Measurements from ENCODE around the gene MRGPRG.
"Not testable (repeated sequence)": the region's sequence is repeated elsewhere in the genome, so short reads cannot be mapped to it uniquely, and the experiment has no call there.

MRGPRG gene

GRCh38 chr11:3218483-3219280, at the start of gene MRGPRG:
TSS of gene MRGPRG (minus strand) at chr11:3218813. CDS start at chr11:3218813, 0 bp downstream.
- no peaks in the 10 kb centered on the region for H3K4me1 ChIP-seq (ENCODE audit: insufficient read depth, low read length)
- no peaks in the 10 kb centered on the region for H3K36me3 ChIP-seq (ENCODE audit: insufficient read depth, low read length)
- H3K4me3 ChIP-seq (ENCODE audit: low read length): no peak within 1 kb of the TSS
- H3K9me3 ChIP-seq (ENCODE audit: low read length): no peaks in the 10 kb centered on the region
- no peak within 1 kb of the TSS for H2AFZ ChIP-seq (ENCODE audit: low read depth, low read length)
- H3K27me3 ChIP-seq (ENCODE audit: insufficient read depth, low read length): peaks cover 25% of the 10 kb centered on the region

DNA sequence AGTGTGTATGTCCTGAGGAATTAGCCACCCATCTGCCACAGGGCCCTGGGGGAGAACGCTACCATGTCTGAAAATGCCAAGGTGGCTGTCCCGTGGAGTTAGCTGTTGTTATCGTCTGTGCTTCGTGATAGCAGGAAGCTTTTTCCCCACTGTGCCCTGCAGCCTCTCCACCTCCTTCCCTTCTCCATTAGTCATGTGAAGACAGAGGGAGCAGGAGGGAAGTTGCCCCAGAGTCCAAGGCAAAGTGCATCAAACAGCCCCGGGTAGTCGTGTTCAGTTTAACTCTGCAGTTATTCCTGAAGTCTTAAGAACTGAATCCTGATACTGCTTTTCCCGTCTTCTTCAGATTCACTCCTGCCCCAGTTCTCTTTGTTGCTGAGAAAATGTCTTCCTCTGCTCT, 43.9 kb upstream of the MRGPRG start:
- not testable (repeated sequence) for H2AFZ ChIP-seq (ENCODE audit: low read depth, low read length); H3K4me1 ChIP-seq (ENCODE audit: insufficient read depth, low read length); H3K36me3 ChIP-seq (ENCODE audit: insufficient read depth, low read length); H3K4me3 ChIP-seq (ENCODE audit: low read length); H3K27me3 ChIP-seq (ENCODE audit: insufficient read depth, low read length); H3K9me3 ChIP-seq (ENCODE audit: low read length)

- not testable (repeated sequence) for H2AFZ ChIP-seq (ENCODE audit: low read depth, low read length); H3K27me3 ChIP-seq (ENCODE audit: insufficient read depth, low read length); H3K9me3 ChIP-seq (ENCODE audit: low read length); H3K4me3 ChIP-seq (ENCODE audit: low read length); H3K36me3 ChIP-seq (ENCODE audit: insufficient read depth, low read length); H3K4me1 ChIP-seq (ENCODE audit: insufficient read depth, low read length)
These were observed 43.2 kb upstream of the MRGPRG start for GRCh38 chr11:3261831-3262230.

GRCh38 chr11:3257509-3257908, 38.9 kb upstream of the MRGPRG start:
- not testable (repeated sequence) for H3K9me3 ChIP-seq (ENCODE audit: low read length)

DNA sequence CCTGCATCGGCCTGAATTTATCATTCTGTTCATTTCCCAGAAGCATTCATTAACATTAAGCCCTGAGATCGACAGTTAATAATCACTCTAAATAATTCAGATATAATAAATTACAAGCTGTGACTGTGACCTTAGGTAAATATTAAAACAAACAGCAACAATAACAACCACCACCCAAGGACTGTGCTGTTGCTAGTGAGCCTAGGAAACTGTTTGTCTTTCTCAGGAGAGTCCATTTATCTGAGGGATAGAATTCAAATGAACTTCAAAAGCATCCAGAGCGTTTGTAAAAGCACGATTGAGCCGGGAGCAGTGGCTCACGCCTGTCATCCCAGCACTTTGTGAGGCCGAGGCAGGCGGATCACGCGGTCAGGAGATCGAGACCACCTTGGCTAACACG, 36.6 kb upstream of the MRGPRG start:
- not testable (repeated sequence) for H3K36me3 ChIP-seq (ENCODE audit: insufficient read depth, low read length); H3K4me1 ChIP-seq (ENCODE audit: insufficient read depth, low read length); H3K27me3 ChIP-seq (ENCODE audit: insufficient read depth, low read length); H3K9me3 ChIP-seq (ENCODE audit: low read length); H2AFZ ChIP-seq (ENCODE audit: low read depth, low read length); H3K4me3 ChIP-seq (ENCODE audit: low read length)

More at GRCh38 chr11:3257509-3257908, 38.9 kb upstream of the MRGPRG start:
- H3K4me3 ChIP-seq (ENCODE audit: low read length); H2AFZ ChIP-seq (ENCODE audit: low read depth, low read length); H3K27me3 ChIP-seq (ENCODE audit: insufficient read depth, low read length); H3K36me3 ChIP-seq (ENCODE audit: insufficient read depth, low read length); H3K4me1 ChIP-seq (ENCODE audit: insufficient read depth, low read length): not testable (repeated sequence)

DNA sequence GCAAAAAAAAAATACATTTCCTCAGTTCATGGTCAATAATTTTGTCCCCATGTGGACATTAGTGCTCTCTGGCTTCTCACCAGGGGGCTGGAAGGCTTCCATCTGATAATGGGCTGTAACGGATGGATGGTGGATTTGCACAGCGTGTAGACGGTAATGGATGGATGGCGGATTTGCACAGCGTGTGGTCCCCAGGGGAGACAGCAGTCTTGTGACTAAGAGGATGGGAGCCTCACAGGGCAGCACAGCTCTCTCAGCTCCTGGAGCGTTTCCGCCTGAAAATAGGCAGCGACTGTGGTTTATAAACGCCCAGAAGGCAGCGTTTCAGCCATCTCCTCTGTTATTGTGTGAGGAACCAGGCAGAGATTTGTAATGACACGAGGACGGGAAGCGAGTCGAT, 36.2 kb upstream of the MRGPRG start:
- H3K27me3 ChIP-seq (ENCODE audit: insufficient read depth, low read length); H3K36me3 ChIP-seq (ENCODE audit: insufficient read depth, low read length); H3K4me1 ChIP-seq (ENCODE audit: insufficient read depth, low read length); H3K9me3 ChIP-seq (ENCODE audit: low read length); H3K4me3 ChIP-seq (ENCODE audit: low read length); H2AFZ ChIP-seq (ENCODE audit: low read depth, low read length): not testable (repeated sequence)

DNA sequence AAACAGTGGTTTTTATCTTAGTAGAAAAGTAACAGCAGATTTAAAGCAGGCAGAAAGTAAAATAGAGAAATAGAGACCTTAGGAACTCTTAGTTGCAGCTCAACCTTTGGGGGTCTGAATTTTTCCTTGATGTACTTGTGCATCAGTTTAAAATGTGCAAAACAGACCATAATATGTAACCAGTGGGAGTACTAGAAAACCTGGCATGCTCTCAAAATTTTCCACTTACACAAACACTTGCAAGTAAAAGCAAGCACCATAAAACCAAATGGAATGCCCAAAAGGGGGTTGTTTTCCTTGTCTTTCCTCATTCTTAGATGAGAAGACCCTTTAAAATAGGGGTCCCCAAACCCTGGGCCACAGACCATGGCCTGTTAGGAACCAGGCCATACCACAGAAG, 26.5 kb upstream of the MRGPRG start:
- Histone ChIP-seq H3K9me3 (ENCODE audit: low read length) (peaks cover 3% of the 10 kb centered on the region), H3K36me3 (ENCODE audit: insufficient read depth, low read length) (no peaks in the 10 kb centered on the region), H3K4me1 (ENCODE audit: insufficient read depth, low read length) (no peaks in the 10 kb centered on the region), H2AFZ (ENCODE audit: low read depth, low read length) (no peak overlapping the region), H3K4me3 (ENCODE audit: low read length) (no peak overlapping the region), H3K27me3 (ENCODE audit: insufficient read depth, low read length) (no peaks in the 10 kb centered on the region)

DNA sequence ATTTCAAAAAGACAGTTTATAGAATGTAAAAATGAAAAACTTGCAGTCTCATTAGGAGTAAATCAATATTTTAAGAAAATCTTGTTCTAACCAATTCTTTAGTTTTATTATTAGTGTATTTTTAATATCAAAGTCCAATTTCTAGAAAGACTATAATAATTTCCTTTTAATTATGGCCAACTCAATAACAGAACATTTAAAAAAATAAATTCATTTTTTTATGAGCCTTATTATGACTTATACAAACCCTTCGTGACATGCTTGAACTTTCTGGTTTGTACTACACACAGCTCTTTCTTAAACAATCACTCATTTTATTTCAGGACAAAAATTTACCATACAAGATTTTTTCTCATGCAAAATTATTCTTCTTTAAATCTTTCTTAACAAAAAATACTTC, 25.3 kb upstream of the MRGPRG start:
- Histone ChIP-seq H2AFZ (ENCODE audit: low read depth, low read length) (no peak overlapping the region), H3K4me1 (ENCODE audit: insufficient read depth, low read length) (no peaks in the 10 kb centered on the region), H3K4me3 (ENCODE audit: low read length) (no peak overlapping the region), H3K27me3 (ENCODE audit: insufficient read depth, low read length) (no peaks in the 10 kb centered on the region), H3K36me3 (ENCODE audit: insufficient read depth, low read length) (no peaks in the 10 kb centered on the region), H3K9me3 (ENCODE audit: low read length) (peaks cover 3% of the 10 kb centered on the region)

- no peak overlapping the region for H3K4me3 ChIP-seq (ENCODE audit: low read length)
- H3K4me1 ChIP-seq (ENCODE audit: insufficient read depth, low read length): no peaks in the 10 kb centered on the region
- no peak overlapping the region for H2AFZ ChIP-seq (ENCODE audit: low read depth, low read length)
- no peaks in the 10 kb centered on the region for H3K36me3 ChIP-seq (ENCODE audit: insufficient read depth, low read length)
- H3K27me3 ChIP-seq (ENCODE audit: insufficient read depth, low read length): peaks cover 4% of the 10 kb centered on the region
- no peaks in the 10 kb centered on the region for H3K9me3 ChIP-seq (ENCODE audit: low read length)
These were observed 18.5 kb upstream of the MRGPRG start for GRCh38 chr11:3237119-3237518.

DNA sequence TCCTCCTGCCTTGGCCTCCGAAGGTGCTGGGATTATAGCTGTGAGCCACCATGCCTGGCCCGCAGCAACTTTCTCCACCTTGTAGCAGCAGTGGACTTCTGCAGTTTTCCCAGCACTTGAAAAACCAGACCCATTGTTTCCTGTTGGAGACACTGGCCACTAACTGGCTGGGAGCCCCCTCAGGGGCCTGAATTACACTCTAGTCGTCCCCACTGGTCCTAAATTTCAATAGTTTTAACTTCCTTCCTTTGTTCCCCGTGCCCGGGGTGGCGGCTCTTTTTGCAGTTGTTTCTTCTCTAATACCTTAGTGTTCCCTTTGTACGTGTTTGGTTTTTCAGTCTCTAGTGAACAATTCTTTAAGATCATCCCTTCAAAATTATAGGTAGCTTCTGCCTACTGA, 16.2 kb upstream of the MRGPRG start:
- no peak overlapping the region for H3K4me3 ChIP-seq (ENCODE audit: low read length)
- peaks cover 4% of the 10 kb centered on the region for H3K27me3 ChIP-seq (ENCODE audit: insufficient read depth, low read length)
- no peaks in the 10 kb centered on the region for H3K4me1 ChIP-seq (ENCODE audit: insufficient read depth, low read length)
- H3K9me3 ChIP-seq (ENCODE audit: low read length): no peaks in the 10 kb centered on the region
- no peaks in the 10 kb centered on the region for H3K36me3 ChIP-seq (ENCODE audit: insufficient read depth, low read length)
- no peak overlapping the region for H2AFZ ChIP-seq (ENCODE audit: low read depth, low read length)

GRCh38 chr11:3232956-3233355, 14.3 kb upstream of the MRGPRG start:
- no peaks in the 10 kb centered on the region for H3K4me1 ChIP-seq (ENCODE audit: insufficient read depth, low read length)
- no peaks in the 10 kb centered on the region for H3K36me3 ChIP-seq (ENCODE audit: insufficient read depth, low read length)
- peaks cover 4% of the 10 kb centered on the region for H3K27me3 ChIP-seq (ENCODE audit: insufficient read depth, low read length)
- no peak overlapping the region for H2AFZ ChIP-seq (ENCODE audit: low read depth, low read length)
- H3K9me3 ChIP-seq (ENCODE audit: low read length): no peaks in the 10 kb centered on the region
- H3K4me3 ChIP-seq (ENCODE audit: low read length): no peak overlapping the region

DNA sequence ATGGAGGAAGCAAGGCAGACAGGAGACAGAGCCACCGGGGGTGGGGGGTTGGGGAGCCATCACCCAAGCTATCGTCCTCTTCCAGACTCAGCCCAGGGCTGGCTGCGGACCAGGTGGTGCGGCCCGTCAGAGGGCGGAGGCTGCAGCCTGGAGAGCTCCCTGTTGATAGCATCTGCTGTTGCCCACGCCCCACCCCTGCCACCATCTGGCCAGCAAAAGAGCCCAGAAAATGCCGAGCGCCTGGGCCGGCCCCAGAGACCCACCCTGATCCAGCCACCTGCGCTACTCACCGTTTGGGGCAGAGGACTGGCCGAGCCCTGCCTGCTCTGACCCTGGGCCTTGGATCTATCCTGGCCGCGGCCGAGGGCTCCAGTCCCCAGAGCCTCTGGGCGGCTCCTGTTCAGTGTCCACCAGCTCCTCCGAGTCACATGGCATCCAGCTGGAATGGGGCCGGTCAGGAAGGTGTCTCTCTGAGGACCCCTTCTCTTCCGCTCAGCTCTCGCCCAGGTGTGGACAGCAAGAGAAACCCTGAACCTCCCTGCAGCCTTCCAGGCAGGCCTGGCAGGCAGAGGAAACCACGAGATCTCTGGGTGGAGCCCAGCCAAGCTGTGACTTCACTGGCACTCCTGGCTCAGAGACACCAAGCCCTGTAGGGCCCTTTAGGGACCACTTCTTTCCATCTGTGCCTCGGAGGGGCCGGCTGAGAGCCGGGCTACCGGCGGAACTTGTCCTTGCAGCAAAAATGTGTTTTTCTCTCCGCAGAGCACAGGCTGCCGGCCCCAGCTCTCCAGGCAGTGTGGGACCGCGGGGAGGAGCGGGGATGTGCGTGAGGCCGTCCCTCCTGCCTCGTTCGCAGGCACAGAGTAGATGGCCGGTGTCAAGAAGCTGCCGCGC, 13.5 kb upstream of the MRGPRG start, which contains the start of gene MRGPRE:
TSS of gene MRGPRE (minus strand) at position 567 of the 894 bp plus-strand sequence. CDS start 3,618 bp downstream, outside the sequence.
- Histone ChIP-seq H3K9me3 (ENCODE audit: low read length) (no peaks in the 10 kb centered on the region), H3K4me1 (ENCODE audit: insufficient read depth, low read length) (no peaks in the 10 kb centered on the region), H3K36me3 (ENCODE audit: insufficient read depth, low read length) (no peaks in the 10 kb centered on the region), H3K4me3 (ENCODE audit: low read length) (no peak within 1 kb of the TSS), H3K27me3 (ENCODE audit: insufficient read depth, low read length) (peaks cover 4% of the 10 kb centered on the region), H2AFZ (ENCODE audit: low read depth, low read length) (no peak within 1 kb of the TSS)

DNA sequence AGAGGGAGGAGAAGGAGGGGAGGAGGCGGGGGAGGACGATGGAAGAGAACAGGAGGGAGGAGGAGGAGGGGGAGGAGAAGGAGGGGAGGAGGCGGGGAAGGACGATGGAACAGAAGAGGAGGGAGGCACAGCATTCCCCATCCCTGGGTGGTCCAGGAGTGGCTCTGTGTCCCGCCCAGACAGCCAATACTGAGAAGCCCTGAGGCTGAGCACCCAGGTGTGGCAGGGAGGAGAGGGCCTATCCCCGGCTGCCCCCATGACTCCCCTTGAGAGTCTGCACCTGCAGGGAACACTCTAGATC, 12.9 kb upstream of the MRGPRG start:
- Histone ChIP-seq H3K36me3 (ENCODE audit: insufficient read depth, low read length) (no peaks in the 10 kb centered on the region), H3K4me1 (ENCODE audit: insufficient read depth, low read length) (no peaks in the 10 kb centered on the region), H3K27me3 (ENCODE audit: insufficient read depth, low read length) (peaks cover 4% of the 10 kb centered on the region), H3K4me3 (ENCODE audit: low read length) (no peak overlapping the region), H3K9me3 (ENCODE audit: low read length) (no peaks in the 10 kb centered on the region), H2AFZ (ENCODE audit: low read depth, low read length) (no peak overlapping the region)
